ENCODE measurements around the gene TET3. TPM values are rescaled to one million over a fixed set of nuclear protein-coding genes. Genes with fewer than 3 reads are reported as not detected.

The TET3 gene
- total RNA-seq, 4 donors from 2014 or later: 8.6 to 17.8 (median 11.4) TPM

DNA sequence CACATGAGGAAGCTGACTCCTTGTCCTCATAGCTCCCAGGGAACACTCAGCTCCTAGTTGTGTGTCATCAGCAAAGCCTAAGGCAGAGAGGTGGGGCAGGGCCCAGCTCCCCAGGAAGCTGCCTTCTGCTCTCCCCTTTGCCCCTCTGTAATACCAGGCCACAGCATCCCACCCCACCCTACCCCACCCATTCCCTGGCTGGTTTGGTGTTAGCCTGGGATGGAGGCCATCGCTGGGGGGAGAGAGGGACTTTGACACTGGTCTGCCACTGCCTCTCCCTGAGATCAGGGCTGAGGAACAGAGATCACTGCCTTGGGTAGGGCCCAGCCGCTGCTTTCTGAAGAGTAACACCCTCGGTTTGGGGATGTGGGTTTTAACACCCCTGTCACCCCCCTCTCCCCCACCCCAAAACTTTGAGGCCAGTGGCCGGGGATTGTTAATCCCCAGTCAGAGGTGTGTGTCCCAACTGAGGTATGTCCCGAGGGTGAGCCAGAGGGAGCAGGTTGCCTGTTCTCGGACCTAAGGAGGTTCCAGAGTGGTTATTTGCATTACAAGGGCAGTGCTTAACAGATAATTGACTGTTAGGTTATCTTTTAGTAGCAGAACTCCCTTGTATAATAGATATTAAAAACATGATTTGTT lies 41.4 kb downstream of the TET3 start:
- TF ChIP-seq, protein P1, sequence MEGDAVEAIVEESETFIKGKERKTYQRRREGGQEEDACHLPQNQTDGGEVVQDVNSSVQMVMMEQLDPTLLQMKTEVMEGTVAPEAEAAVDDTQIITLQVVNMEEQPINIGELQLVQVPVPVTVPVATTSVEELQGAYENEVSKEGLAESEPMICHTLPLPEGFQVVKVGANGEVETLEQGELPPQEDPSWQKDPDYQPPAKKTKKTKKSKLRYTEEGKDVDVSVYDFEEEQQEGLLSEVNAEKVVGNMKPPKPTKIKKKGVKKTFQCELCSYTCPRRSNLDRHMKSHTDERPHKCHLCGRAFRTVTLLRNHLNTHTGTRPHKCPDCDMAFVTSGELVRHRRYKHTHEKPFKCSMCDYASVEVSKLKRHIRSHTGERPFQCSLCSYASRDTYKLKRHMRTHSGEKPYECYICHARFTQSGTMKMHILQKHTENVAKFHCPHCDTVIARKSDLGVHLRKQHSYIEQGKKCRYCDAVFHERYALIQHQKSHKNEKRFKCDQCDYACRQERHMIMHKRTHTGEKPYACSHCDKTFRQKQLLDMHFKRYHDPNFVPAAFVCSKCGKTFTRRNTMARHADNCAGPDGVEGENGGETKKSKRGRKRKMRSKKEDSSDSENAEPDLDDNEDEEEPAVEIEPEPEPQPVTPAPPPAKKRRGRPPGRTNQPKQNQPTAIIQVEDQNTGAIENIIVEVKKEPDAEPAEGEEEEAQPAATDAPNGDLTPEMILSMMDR (IDR thresholded peaks at IDR 0.05): no peak
- DNase-seq (ENCODE audit: low spot score) (no peak), ATAC-seq (ENCODE audit: low FRiP score) (no peak)

DNA sequence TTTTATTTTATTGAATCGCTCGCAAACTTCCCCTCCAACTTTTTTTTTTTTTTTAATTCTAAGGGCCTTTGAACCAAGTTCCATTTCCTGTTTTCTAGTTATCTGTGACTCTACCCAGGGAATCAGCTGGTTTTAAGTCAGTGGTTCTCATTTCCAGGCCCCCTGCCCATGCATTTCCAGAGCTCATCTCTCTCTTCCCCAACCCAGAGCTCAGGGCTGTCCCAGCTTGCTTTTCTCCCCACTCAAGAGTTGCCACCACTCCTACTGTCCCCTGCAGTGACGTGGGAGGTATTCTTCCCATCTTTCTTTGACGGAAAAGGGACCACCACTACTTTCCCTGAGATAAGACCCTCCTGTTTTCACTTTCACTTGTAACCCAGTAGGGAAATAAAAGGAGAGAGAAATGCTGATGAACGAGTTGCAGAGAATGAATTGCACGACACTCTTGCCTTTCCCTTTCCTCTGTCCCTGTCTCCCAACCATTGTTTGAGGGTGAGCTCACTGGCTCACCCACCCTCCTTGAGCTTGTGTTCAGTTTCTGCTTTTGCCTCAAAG lies 42.1 kb downstream of the TET3 start:
- TF ChIP-seq, protein P1 (IDR thresholded peaks at IDR 0.05): no peak
- DNase-seq (ENCODE audit: low spot score) (no peak), ATAC-seq (ENCODE audit: low FRiP score) (no peak)

DNA sequence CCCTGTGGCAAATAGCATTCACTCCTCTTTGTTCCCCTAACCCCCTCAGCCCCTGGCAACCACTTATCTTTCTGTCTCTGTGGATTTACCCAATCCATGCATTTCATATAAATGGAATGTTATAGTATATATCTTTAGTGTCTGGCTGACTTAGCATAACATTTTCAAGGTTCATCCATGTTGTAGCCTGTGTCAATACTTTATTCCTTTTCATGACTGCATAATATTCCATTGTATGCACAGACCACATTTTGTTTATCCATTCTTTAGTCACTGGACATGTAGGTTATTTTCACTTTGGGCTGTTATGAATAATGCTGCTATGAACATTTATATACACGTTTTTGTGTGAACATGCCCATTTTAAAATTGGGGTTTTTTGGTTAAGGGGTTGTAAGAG lies 42.8 kb downstream of the TET3 start:
- DNase-seq (ENCODE audit: low spot score): no peak
- TF ChIP-seq, protein P1 (IDR thresholded peaks at IDR 0.05): no peak
- no peak for ATAC-seq (ENCODE audit: low FRiP score)

DNA sequence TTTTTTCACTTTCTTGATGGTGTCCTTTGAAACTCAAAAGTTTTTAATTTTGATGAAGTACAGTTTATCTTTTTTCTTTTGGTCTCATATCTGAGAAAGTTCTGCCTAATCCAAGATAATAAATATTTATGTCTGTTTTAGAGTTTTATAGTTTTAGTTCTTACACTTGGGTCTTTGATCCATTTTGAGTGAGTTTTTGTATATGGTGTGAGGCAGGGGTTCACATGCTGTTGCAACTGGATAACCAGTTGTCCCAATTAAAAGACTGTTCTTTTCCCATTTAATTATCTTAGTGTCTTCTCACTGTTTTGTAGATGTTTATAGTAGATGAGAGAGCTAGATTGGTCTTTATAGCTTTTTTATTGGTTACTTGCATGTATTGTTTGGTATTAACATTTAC lies 43.6 kb downstream of the TET3 start:
- DNase-seq (ENCODE audit: low spot score): no peak
- no peak for ATAC-seq (ENCODE audit: low FRiP score)
- TF ChIP-seq, protein P1 (IDR thresholded peaks at IDR 0.05): no peak

DNA sequence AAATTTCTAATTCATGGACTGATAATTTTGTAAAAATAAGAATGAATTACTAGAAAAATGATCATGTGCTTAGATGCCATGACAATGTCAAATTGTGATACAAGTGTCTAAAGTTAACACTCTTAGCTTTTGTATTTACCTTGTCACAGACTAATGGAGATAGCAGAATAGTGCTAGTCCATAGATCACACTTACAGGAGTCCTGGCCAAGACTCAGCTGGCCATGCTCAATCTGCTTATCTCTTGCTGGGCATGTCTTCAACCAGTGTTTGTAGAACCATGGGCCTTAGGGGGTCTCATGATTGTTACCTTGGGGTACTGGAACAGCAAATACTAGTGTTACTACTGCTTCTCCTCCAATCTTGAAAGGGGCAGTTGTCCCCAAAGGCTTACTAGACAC lies 44.0 kb downstream of the TET3 start:
- DNase-seq (ENCODE audit: low spot score) (no peak), ATAC-seq (ENCODE audit: low FRiP score) (no peak)
- TF ChIP-seq, protein P1 (IDR thresholded peaks at IDR 0.05): no peak

DNA sequence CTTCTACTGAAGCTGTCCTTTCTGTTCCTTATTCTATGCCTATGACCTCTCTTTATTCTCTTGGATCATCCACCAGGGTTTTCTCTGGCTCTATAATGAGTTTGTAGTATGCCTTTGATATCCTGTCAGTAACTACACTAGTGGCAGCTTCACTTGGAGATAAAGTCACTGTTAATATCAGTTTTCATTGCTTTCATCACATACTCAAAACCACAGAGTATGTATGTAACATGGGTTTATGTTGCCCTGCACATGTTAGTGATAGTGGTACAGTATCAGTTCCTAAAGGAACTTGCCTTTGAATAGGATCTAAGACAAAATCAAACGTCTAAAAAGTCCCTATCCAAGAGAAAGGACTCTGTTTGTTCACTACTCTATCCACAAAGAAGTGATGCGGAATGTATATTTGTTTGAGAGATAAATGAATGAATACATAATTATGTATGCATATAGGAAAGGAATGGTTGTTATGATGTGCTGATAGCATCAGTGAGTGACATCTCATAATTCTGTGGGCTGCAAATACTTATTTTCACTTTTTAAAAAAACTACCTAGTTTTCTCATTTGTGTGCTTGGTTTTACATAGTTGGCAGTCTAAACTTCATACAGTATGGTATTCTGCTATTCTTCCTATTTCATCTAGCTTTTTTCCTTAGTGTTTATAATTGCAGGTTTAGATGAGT lies 45.1 kb downstream of the TET3 start:
- TF ChIP-seq, protein P1 (IDR thresholded peaks at IDR 0.05): no peak
- ATAC-seq (ENCODE audit: low FRiP score) (no peak), DNase-seq (ENCODE audit: low spot score) (no peak)

DNA sequence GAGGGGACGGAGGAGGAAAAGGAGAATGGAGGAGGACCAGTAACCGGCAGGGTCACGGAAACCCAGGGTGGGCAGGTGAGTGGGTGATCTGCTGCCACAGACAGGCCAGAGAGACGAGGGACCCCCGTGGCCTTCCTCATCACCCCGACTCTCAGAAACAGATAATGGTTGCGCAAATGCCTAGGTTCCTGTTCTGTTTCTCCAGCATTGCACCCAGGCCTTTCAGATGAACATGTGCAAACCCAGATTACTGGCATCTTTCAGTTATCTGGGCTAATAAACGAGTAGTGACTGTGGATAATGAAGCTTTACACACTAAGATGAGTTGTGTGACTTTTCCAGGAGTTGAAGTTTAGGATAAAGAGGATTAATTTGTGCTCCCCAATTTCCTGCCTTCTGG lies 46.5 kb downstream of the TET3 start:
- TF ChIP-seq, protein P1 (IDR thresholded peaks at IDR 0.05): no peak
- no peak for DNase-seq (ENCODE audit: low spot score)
- ATAC-seq (ENCODE audit: low FRiP score): no peak
